SK-N-MC (cell line): ENCODE measurements around the gene RUNX1.

ENCODE experiments used
- EZH2 ChIP-seq: fragments of 200-600 bp; sonication (generic); IDR thresholded peaks from one replicate; pipeline ENCODE4 v1.6.1; 2017; ENCODE audit warnings: antibody characterized with exemption
- POLR2AphosphoS5 ChIP-seq: IDR thresholded peaks from 2 replicates; pipeline ENCODE4 v1.6.1; 2012; ENCODE audit warnings: mild to moderate bottlenecking, low read depth, low read length, borderline replicate concordance

DNA sequence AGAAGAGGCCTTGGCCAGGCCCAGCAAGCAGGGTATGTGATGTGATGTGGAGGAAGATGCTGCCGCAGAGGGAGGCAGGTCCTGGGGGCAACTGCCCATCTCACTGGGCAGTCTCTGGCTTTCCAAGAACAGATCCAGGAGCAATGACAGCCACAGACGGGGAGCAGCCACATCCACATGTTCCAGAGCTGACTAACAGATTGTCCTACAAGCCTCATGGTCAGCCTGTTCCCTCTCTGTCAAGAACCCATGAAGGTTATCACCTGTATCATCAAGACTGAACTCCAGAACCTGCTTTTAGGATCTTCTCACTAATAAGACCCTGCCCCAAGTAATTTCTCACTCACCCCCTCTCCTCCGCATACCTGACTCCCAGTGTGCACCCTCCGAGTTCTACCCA, 187.8 kb downstream of the RUNX1 start:
- TF ChIP-seq POLR2AphosphoS5 (no peak), EZH2 (no peak)
